C4-2B (cell line): Measurements from ENCODE around the gene AP1G2.

Source experiments
- CTCF ChIP-seq: fragments of 450-650 bp; conservative IDR thresholded peaks from 2 replicates; pipeline ENCODE4 v1.5.1; 2017; ENCODE audit warnings: mild to moderate bottlenecking
- ZFX ChIP-seq: fragments of 450-650 bp; IDR thresholded peaks from 2 replicates; pipeline ENCODE4 v1.6.1; 2017

GRCh38 chr14:23567186-23568020 is at the start of gene AP1G2:
- no peak for TF ChIP-seq CTCF
- TF ChIP-seq ZFX: no peak
